Activated CD8-positive, alpha-beta memory T cell treated with anti-CD3 and anti-CD28 coated beads for 36 hours (primary cell): ENCODE data around the gene LRRC1. TPM values are rescaled to one million over a fixed set of nuclear protein-coding genes. Genes with fewer than 3 reads are reported as not detected.

ENCODE experiments used
- CTCF ChIA-PET: fragments of 350-600 bp; sonication (Branson Sonifier 250); formaldehyde crosslinking; loops from one replicate; lab custom pipeline; 2021; ENCODE audit warnings: antibody characterized with exemption; lab: Charles Lee
- POLR2A ChIA-PET: fragments of 350-600 bp; sonication (Branson Sonifier 250); formaldehyde crosslinking; loops from one replicate; lab custom pipeline; 2021; ENCODE audit warnings: antibody characterized with exemption; lab: Charles Lee
- total RNA-seq, 2 experiments: library from RNA; stranded (reverse); gene quantifications; one replicate each; pipeline ENCODE4 v1.2.3, GENCODE V29; 2021

Gene LRRC1
- total RNA-seq, 2 experiments from 2014 or later, result 2.1 to 2.3 TPM

DNA sequence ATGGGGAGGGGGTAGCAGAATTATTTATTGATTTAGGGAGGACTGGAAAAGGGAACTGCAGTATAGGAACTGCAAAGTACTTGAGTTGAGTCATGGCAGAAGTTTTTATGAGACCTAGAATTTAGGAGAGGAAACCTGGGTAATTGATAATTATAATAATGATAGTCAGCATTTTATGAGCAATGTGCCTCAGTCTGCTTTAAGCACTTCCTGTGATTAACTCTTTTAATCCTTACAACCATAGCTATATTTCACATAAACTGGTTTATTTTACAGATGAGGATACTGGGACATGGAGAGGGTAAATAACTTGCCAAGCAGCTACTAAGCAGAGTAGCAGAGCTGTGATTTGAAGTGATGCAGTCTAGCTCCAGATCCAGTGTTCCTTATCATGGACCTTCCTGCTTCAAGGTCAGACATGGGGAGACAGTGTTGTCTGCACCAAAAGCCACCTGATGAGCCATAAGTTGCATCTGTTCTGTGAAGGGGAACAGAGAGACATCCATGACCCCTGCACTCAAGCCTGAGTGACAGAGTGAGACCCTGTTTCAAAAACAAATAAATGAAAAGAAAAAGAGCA is 13.6 kb downstream of the LRRC1 start:
- POLR2A ChIA-PET, result no interaction called here
- CTCF ChIA-PET, result no interaction called here

DNA sequence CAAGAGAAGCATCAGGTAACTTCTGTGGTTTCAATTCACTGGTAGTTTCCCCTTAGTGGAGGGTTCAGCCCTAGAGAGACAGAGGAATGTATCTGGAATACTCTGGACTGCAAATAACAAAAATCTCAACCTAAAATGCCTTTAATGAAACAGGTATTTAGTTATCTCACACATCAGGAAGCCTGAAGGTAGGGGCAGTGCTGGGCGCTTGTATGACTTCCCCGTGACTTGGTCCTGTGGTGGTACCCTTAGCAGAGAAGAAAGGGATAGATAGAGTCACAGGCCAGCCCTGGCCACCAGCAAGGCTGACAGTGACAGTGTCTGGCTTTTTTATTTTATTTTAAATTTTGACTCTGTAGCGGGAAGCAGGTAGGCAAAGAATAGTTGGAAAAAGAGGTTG is 14.9 kb downstream of the LRRC1 start:
- ChIA-PET CTCF (no interaction called here), POLR2A (no interaction called here)

DNA sequence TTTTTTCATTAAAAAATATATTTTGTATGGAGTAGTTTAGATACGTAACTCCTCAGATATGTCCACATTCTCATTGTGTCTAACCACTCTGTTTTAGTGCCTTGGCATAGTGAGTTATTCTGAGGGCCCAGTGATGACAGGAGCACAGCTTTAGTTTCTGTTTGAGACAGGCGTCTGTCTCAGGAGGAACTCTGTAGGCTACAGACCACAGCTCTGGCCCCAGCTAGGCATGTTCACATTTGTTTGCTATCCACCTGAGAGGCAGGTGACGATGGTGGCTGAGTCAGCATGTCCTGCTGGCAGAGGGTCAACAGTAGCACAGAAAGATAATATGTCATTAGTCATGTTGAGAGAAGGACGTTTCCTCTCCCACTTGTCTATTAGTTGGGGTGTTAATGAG is 16.3 kb downstream of the LRRC1 start:
- POLR2A ChIA-PET, result no interaction called here
- CTCF ChIA-PET, result interaction anchor here (0.5 kb wide), 1 partner anchor 17 kb away, joined by 4 read pairs; no protein-coding TSS in a partner anchor

DNA sequence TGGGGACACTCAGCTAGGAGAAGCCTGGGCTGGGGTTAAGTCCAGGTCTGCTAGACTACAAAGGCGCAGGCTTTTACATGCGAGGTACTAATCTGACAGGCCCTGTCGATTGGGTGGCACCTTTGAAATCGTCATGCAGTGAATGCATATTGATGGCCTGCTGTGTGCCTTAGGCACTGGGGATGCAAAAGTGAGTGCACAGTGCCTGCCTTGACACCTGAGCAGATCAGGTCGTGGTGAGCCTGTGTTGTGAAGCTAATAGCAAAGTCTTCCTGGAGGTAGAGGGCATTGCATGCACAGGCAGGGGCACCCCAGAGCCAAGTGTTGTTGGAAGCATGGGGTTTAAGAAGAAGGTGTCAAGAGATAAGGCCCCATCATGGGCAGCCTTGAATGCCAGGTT is 16.9 kb downstream of the LRRC1 start:
- POLR2A ChIA-PET, result no interaction called here
- CTCF ChIA-PET, result interaction anchor here (0.5 kb wide), 1 partner anchor 16 kb away, joined by 4 read pairs; no protein-coding TSS in a partner anchor

DNA sequence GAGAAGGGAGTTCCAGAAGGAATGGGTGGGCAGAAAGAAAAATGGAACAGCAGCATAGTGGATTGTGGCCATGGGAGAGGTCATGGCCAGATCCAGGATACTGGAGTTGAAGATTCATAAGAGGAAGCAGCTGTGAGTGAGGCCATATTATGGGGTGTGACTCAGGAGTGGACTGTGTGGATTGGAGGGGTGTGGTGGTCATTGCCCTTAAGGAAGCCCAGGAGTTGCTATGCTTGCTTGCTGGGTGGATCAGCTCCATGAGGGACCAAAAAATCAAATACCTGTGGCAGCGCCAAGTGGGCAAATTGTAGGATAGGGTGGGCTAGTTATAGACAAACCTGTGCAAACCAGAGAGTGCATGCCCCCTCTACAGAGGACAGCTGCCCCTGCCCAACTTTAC is 18.3 kb downstream of the LRRC1 start:
- ChIA-PET CTCF (no interaction called here), POLR2A (no interaction called here)

DNA sequence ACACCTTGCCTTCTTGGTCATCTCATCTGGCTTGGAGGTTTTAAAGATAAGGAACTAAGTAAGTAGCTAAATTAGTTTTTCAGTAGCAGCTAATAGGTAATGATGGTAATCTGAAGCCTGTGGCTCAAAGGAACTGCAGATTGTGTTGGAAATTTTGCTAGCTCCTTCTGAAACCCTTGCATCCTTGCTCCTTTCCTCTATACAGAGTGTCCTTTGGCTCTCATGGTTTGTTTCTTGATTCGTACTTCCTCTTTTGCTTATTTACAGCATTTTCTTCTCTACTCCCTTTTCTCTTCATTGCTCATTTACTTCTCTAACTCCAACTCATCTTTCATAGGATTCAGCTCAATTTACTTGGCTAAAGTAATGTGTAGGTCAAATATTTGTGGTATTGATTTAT is 19.0 kb downstream of the LRRC1 start:
- POLR2A ChIA-PET, result no interaction called here
- CTCF ChIA-PET, result no interaction called here

DNA sequence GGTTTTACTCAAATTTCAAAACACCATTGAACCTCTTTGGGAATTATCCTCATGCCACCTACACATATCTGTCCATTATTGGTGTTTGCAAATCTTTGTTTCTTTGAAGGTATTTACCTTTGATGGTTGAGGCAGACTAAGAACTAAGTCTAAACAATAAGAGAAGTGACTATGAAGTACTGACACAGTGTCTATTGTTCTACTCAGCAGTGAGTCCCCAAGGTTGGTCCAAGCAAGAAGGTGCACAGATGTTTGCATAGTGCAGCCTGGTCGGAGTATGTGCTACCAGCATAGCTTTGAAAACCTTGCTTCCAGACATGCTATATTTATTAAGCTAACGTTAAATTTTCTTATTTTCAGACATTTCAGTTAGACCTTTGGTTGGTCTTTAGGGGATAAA is 19.5 kb downstream of the LRRC1 start:
- ChIA-PET CTCF (no interaction called here), POLR2A (no interaction called here)

DNA sequence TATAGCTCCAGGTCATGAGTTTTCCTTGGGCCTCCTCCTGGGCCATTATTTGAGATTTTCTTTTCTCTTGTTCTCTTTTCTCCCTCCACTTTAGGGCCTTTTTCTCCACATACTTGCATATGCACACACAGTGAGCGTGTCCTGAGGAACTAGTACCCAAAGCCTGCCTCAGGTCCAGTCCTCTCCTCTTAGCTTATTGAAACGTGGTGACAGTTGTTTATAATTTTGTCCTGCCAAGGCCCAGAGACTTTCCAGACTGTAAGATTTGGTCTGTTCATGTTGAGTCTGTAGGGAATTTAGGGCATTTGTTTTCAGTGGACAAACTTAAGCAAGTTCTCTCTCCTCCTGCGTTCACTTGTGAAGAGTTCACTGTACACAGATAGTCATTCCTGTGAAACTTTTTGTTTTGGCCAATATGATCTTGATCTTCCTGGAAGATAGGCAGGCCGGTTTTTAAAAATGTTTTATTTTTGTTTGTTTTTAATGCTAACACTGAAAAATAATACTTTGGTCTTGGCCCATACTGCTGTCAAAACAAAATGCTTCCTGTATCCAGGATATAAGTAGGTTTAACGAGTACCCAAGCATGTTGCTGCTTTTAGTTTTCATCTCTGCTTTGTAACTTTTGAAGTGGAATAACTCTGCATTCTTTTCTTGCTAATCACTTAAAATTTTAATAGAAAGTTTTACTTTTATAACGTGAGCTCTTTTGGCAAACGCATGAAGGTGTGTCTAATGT is 20.7 kb downstream of the LRRC1 start:
- POLR2A ChIA-PET, result no interaction called here
- CTCF ChIA-PET, result no interaction called here

DNA sequence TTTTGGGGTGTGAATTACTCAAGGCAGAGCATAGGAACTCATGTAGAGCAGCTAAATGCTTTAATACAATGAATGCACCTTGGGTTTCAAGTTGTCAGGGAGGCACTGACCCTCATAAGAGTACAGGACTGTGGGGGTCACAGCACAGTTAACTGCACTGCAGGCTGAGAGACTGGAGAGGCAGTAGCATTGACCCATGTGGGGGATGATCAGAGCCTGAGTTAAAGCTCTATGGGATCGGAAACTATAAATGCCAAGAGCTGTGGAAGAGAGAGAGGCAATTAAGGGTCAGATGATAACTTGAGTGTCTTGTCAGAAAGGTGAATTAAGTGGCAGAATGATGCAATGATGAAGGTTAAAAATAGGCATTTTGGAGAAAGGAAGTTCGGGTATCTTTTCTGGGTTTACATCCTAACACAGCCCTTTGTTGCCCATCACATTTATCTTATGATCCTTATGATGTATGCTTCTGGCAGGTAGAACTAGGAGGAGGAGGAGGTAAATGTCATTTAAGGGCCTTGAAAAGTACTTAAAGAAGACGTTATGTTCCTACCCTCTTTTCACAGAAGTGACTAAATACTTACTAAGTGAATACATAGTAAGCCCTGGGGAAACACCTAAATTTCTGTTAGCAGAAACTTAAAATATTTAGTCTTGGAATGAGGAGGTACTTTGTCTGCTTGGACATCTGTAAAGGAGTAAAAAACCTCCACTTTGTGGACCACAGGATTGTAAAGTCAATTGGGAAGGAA is 24.2 kb downstream of the LRRC1 start:
- CTCF ChIA-PET, result no interaction called here
- POLR2A ChIA-PET, result no interaction called here

DNA sequence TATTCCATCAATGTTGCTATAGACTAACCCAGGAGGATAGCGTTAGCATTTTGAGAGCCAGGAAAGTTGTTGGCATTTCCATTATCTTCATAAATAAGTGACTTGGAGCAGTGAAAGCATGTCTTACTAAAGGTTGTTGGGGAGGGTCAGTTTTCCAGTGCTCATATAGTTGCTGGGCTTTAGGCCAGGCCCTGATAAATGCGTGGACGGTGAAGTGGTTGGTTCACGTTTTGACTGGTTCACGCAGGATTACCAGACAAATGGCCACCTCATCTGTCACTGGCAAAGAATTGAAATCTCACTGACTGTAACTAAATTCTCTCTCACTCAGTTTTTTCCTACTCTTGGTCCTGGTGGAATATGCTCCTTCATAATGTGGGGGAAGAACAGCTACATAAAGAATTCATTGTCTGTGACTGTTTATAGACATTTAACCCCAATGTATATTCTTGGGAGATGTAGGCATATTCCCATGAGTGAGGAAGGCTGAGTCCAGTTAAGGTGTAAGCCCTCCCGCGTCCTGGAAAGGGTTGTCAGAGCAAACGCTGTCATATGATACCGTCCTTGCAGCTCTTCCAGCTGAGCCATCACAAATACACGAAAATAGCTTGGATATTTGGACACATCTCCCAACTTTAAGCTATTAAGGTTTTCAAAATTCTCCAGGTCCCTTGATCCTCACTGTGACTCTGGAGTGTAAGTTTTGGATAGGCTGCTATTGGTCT is 27.8 kb downstream of the LRRC1 start:
- CTCF ChIA-PET, result no interaction called here
- POLR2A ChIA-PET, result no interaction called here

DNA sequence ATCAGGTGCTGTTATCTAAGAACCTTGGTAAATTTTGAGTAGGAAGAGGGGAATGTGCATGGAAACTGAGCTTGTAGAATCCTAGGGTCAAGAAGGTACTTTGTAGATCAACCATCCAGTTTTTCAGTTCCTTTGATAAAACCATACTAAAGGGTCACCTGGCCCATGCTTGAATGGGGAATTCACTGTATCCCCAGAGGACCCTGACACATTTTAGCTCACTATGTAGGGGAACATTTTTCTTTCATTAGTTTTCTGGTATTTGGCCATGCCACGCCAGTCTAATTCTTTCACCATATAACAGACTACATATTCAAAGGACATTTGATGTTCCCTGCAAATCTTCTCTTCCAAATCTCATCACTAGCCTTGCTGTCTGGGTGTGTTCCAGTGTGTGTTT is 29.9 kb downstream of the LRRC1 start:
- ChIA-PET CTCF (no interaction called here), POLR2A (no interaction called here)

DNA sequence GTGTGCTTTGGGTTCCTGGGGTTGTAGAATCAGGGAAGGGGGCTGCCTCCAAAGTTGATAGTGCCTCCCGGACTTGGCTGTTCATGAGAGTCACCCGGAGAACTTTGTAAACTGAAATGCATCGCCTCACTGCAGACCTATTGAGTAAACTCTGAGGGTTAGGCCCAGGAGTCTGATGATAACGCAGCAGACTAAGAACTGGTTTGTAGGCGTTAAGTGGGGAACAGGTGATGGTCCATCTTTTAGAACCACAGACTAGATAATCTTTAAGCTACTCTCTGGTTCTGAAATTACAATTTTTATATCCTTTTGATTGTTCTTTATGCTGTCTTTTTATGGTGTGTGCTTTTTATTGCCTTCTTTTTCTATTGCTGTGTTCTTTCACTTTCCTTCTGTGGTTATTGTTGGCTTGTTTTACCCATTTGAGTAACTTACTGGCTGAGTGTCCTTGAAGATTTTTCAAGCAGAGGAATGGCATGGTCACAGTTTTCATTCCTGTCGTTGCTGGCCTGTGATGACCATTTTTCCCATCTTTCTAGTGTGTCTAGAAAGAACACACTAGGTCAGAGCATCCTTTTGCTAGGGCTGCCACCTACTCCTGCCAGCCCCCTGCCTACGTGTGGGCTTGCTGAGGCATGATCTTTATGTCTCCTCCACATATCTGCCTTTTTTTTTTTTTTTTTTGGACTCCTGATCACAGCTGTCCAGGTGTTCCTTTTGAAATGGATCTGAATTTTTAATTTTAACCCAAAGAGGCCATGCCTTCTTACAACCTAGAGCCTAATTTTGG is 30.9 kb downstream of the LRRC1 start:
- POLR2A ChIA-PET, result no interaction called here
- CTCF ChIA-PET, result no interaction called here

DNA sequence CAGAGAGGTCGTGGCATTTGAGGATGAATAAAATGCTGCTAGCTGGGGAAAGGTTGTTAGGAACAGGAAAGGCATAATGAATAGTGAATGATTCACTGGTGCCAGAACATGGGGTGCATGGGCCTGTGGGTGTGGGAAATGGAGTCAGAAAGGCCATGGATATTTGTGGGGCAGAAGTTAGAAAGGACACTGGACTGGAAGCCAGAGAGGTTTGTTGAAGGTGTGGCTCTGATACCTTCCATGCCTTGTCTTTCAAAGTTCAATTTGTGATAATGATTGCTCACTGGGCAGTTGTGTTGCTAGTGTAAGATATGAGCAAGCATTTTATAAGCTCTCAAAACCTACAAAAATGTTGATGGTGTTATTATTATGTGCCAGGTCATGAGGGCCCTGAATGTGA is 32.7 kb downstream of the LRRC1 start:
- CTCF ChIA-PET, result interaction anchor here (0.6 kb wide), 1 partner anchor 16 kb away, joined by 4 read pairs; no protein-coding TSS in a partner anchor
- POLR2A ChIA-PET, result no interaction called here

DNA sequence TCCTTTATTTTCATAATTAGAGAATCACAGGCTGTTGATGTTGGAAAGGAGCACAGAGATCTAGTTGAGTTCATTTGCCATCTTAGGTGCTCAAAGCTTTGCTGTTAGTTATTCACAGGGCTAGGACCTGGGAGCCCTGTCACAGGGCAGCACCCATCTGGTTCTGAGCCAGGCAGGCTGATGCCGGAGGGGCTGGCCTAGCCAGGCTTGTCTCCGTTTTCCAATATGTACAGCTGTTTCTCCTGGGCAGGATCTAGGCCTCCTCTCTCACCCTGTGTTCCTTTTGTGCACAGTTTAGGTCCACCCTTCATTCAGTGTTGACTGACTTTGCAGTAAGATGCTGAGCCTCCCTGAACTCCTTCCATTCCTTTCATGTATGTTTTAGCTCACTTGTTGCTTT is 33.4 kb downstream of the LRRC1 start:
- CTCF ChIA-PET, result interaction anchor here (0.6 kb wide), 2 partner anchors 17 to 183 kb away, joined by 3 to 4 read pairs; no protein-coding TSS in a partner anchor
- POLR2A ChIA-PET, result no interaction called here

DNA sequence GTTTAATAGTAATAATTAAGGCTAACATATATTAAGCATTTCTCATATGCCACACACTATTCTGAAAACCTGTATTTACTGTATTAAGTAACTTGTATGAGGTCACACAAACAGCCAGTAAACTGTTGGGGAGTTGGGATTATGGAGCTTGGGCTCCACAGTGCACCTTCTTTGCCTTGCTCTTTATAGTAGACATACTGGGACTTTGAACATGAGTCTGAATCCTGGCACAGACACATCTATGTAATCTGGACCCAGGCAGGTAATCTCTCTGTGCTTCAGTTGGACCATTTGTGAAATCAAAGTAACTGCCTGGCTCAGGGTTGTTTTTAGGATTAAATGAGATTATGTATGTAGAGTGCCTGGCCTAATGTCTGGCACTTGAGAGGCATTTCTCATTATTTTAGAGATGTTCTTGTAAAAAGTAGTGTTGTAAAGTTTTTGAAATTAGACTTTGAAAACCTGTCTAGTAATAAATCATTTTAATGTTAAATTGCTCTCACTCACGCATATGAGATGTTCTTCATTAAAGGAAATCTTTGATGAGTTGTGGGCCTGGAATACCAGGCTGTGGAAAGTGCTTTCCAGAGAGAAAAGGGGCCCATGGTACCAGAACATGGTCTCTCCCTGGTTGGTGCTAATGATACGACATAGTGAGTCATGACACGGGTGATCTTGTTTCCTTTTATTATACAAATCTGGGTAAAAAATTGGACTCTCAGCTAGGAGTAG is 34.3 kb downstream of the LRRC1 start:
- CTCF ChIA-PET, result no interaction called here
- POLR2A ChIA-PET, result no interaction called here

DNA sequence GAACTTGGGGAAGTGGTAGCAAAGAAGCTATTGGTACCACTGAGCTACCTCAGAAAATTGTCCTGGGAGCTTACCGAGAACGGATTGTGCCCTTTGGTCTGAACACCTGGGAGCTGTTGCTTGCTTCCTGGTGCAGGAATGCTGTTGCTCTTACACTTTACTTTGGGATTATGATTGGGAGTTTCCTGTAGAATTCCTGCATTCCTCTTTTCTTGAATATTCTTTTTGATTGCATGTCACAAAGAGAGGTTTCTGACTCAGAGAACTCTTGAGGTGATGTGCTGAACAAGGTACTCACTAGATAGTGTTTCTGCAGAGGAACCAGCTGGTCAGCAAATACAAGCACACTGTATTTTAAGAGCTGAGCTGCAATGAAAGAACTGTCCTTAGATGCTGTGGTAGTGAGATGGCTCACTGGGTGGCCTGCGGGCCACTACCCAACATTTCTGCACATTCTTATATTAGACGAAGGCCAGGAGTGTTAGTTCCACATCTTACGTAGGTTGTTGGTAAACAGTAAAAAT is 35.0 kb downstream of the LRRC1 start:
- ChIA-PET CTCF (no interaction called here), POLR2A (no interaction called here)

DNA sequence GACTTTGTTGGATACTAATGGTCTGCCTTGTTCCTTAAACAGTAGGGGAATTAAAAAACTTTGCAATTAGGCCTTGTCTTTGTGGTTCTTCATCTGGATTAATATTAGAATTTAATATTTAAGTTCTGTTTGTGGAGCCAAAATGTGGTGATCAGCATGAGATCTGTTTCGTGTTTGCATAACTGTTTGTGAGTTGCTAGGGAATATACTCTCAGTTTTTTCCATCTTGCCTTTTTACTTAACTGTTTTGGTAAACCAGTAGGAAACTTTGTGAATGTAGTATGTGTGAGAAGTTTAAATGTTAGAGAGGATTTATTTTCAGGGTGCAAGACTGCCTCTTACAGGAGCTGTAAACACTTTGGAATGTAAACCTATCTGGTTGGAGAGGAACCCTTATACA is 35.6 kb downstream of the LRRC1 start:
- ChIA-PET POLR2A (no interaction called here), CTCF (no interaction called here)
